Stimulated activated effector memory CD8-positive, alpha-beta T cell treated with anti-CD3 and anti-CD28 coated beads, Interleukin-12 subunit alpha, Interleukin-12 subunit beta, amount 100 ng/mL, for 72 hours (primary cell): ENCODE measurements around the gene SYNE2.
"Not testable (repeated sequence)": the region's sequence is repeated elsewhere in the genome, so short reads cannot be mapped to it uniquely, and the experiment has no call there.

Experiments
- ATAC-seq: fragments of 150-1000 bp; cut with Tn5 transposase; 2 replicates; pipeline ENCODE4 v1.10.0; 2021
- DNase-seq, 2 donors: peaks; one replicate each; pipeline ENCODE4 v3.0.0; 2021 to 2022; ENCODE audit warnings: low spot score in 2 of 2
- H3K27ac Mint-ChIP-seq: one replicate; pipeline ENCODE4 v1.8.0; 2022; ENCODE audit warnings: mild to moderate bottlenecking, mixed read lengths
- H3K36me3 Mint-ChIP-seq: one replicate; pipeline ENCODE4 v1.8.0; 2022; ENCODE audit warnings: mild to moderate bottlenecking, mixed read lengths
- H3K4me1 Mint-ChIP-seq: one replicate; pipeline ENCODE4 v1.8.0; 2022; ENCODE audit warnings: mixed read lengths
- H3K4me3 Mint-ChIP-seq: one replicate; pipeline ENCODE4 v1.8.0; 2022; ENCODE audit warnings: mild to moderate bottlenecking, mixed read lengths
- H3K9me3 Mint-ChIP-seq: one replicate; pipeline ENCODE4 v1.8.0; 2022; ENCODE audit warnings: mixed read lengths

SYNE2 gene

GRCh38 chr14:63988579-63988978 lies 135.8 kb downstream of the SYNE2 start:
- peak; percentile 65 for ATAC-seq
- Mint-ChIP-seq H3K27ac (no peak overlapping the region), H3K36me3 (peaks cover 71% of the 10 kb centered on the region)

GRCh38 chr14:63991833-63992232 lies 139.0 kb downstream of the SYNE2 start:
- Mint-ChIP-seq H3K4me1 (peaks cover 24% of the 10 kb centered on the region), H3K4me3 (peak overlapping the region; percentile 3), H3K27ac (peak overlapping the region; percentile 84)

More at GRCh38 chr14:63988579-63988978, 135.8 kb downstream of the SYNE2 start:
- Mint-ChIP-seq H3K4me1 (peaks cover 24% of the 10 kb centered on the region), H3K4me3 (no peak overlapping the region), H3K9me3 (no peaks in the 10 kb centered on the region)
- no peak for DNase-seq

GRCh38 chr14:63992858-63993257 lies 140.1 kb downstream of the SYNE2 start:
- DNase-seq, result no peak
- Mint-ChIP-seq H3K36me3 (peaks cover 90% of the 10 kb centered on the region), H3K4me1 (peaks cover 24% of the 10 kb centered on the region), H3K9me3 (no peaks in the 10 kb centered on the region), H3K27ac (peak overlapping the region; percentile 84), H3K4me3 (no peak overlapping the region)
- ATAC-seq, result no peak

More at GRCh38 chr14:63991833-63992232, 139.0 kb downstream of the SYNE2 start:
- DNase-seq (no peak), ATAC-seq (peak; percentile 69)
- peaks cover 87% of the 10 kb centered on the region for H3K36me3 Mint-ChIP-seq
- H3K9me3 Mint-ChIP-seq, result no peaks in the 10 kb centered on the region

- H3K9me3 Mint-ChIP-seq, result no peaks in the 10 kb centered on the region
- H3K27ac Mint-ChIP-seq, result no peak overlapping the region
- H3K4me1 Mint-ChIP-seq, result peaks cover 18% of the 10 kb centered on the region
- H3K4me3 Mint-ChIP-seq, result no peak overlapping the region
- DNase-seq, result no peak
- no peak for ATAC-seq
- H3K36me3 Mint-ChIP-seq, result peaks cover 90% of the 10 kb centered on the region
Observed at GRCh38 chr14:63993992-63994391, 141.2 kb downstream of the SYNE2 start.

GRCh38 chr14:63995285-63995684 lies 142.5 kb downstream of the SYNE2 start:
- H3K36me3 Mint-ChIP-seq, result peaks cover 92% of the 10 kb centered on the region

GRCh38 chr14:63996016-63996415 lies 143.2 kb downstream of the SYNE2 start:
- peaks cover 18% of the 10 kb centered on the region for H3K4me1 Mint-ChIP-seq
- peaks cover 89% of the 10 kb centered on the region for H3K36me3 Mint-ChIP-seq
- H3K27ac Mint-ChIP-seq, result peak overlapping the region; percentile 47
- ATAC-seq (no peak), DNase-seq (no peak)
- no peak overlapping the region for H3K4me3 Mint-ChIP-seq
- H3K9me3 Mint-ChIP-seq, result no peaks in the 10 kb centered on the region

More at GRCh38 chr14:63995285-63995684, 142.5 kb downstream of the SYNE2 start:
- peak overlapping the region; percentile 47 for H3K27ac Mint-ChIP-seq
- no peaks in the 10 kb centered on the region for H3K9me3 Mint-ChIP-seq
- DNase-seq (no peak), ATAC-seq (no peak)
- H3K4me1 Mint-ChIP-seq, result peaks cover 18% of the 10 kb centered on the region
- no peak overlapping the region for H3K4me3 Mint-ChIP-seq

GRCh38 chr14:63996625-63997220 lies 143.9 kb downstream of the SYNE2 start:
- ATAC-seq, result no peak
- H3K4me1 Mint-ChIP-seq, result peaks cover 14% of the 10 kb centered on the region
- H3K27ac Mint-ChIP-seq, result peak overlapping the region; percentile 47
- H3K9me3 Mint-ChIP-seq, result no peaks in the 10 kb centered on the region
- no peak overlapping the region for H3K4me3 Mint-ChIP-seq
- peaks cover 89% of the 10 kb centered on the region for H3K36me3 Mint-ChIP-seq
- DNase-seq, result no peak

GRCh38 chr14:64000749-64001148 lies 147.9 kb downstream of the SYNE2 start:
- DNase-seq (no peak), ATAC-seq (no peak)
- Mint-ChIP-seq H3K9me3 (no peaks in the 10 kb centered on the region), H3K36me3 (peaks cover 85% of the 10 kb centered on the region), H3K4me3 (no peak overlapping the region), H3K4me1 (peaks cover 7% of the 10 kb centered on the region), H3K27ac (no peak overlapping the region)

GRCh38 chr14:64005822-64006221 lies 153.0 kb downstream of the SYNE2 start:
- Mint-ChIP-seq H3K27ac (peak overlapping the region; percentile 64), H3K9me3 (no peaks in the 10 kb centered on the region), H3K4me1 (peaks cover 7% of the 10 kb centered on the region), H3K36me3 (peaks cover 68% of the 10 kb centered on the region), H3K4me3 (no peak overlapping the region)
- DNase-seq (no peak), ATAC-seq (no peak)

GRCh38 chr14:64008016-64008415 lies 155.2 kb downstream of the SYNE2 start:
- no peak for DNase-seq
- peaks cover 64% of the 10 kb centered on the region for H3K36me3 Mint-ChIP-seq
- no peak overlapping the region for H3K27ac Mint-ChIP-seq
- no peak for ATAC-seq
- H3K9me3 Mint-ChIP-seq, result no peaks in the 10 kb centered on the region
- H3K4me3 Mint-ChIP-seq, result no peak overlapping the region
- H3K4me1 Mint-ChIP-seq, result peaks cover 7% of the 10 kb centered on the region

GRCh38 chr14:64012003-64012402 lies 159.2 kb downstream of the SYNE2 start:
- ATAC-seq (no peak), DNase-seq (no peak)
- Mint-ChIP-seq H3K4me1 (no peaks in the 10 kb centered on the region), H3K27ac (peak overlapping the region; percentile 88), H3K36me3 (peaks cover 67% of the 10 kb centered on the region), H3K4me3 (no peak overlapping the region), H3K9me3 (no peaks in the 10 kb centered on the region)

GRCh38 chr14:64012720-64013119 lies 159.9 kb downstream of the SYNE2 start:
- no peak for DNase-seq
- Mint-ChIP-seq H3K27ac (no peak overlapping the region), H3K36me3 (peaks cover 71% of the 10 kb centered on the region), H3K9me3 (no peaks in the 10 kb centered on the region), H3K4me1 (no peaks in the 10 kb centered on the region), H3K4me3 (no peak overlapping the region)
- ATAC-seq, result no peak

- no peak for DNase-seq
- H3K36me3 Mint-ChIP-seq, result peaks cover 100% of the 10 kb centered on the region
- no peak overlapping the region for H3K27ac Mint-ChIP-seq
- no peaks in the 10 kb centered on the region for H3K9me3 Mint-ChIP-seq
- no peaks in the 10 kb centered on the region for H3K4me1 Mint-ChIP-seq
- no peak for ATAC-seq
- H3K4me3 Mint-ChIP-seq, result no peak overlapping the region
Observed at GRCh38 chr14:64025479-64025878, 172.7 kb downstream of the SYNE2 start.

- Mint-ChIP-seq H3K4me3 (no peak overlapping the region), H3K36me3 (peaks cover 100% of the 10 kb centered on the region), H3K4me1 (peaks cover under 1% of the 10 kb centered on the region), H3K27ac (no peak overlapping the region), H3K9me3 (no peaks in the 10 kb centered on the region)
- ATAC-seq, result no peak
- no peak for DNase-seq
Observed at GRCh38 chr14:64026600-64026999, 173.8 kb downstream of the SYNE2 start.

GRCh38 chr14:64035143-64035542 lies 182.3 kb downstream of the SYNE2 start:
- Mint-ChIP-seq H3K27ac (no peak overlapping the region), H3K36me3 (peaks cover 70% of the 10 kb centered on the region), H3K4me3 (no peak overlapping the region), H3K9me3 (no peaks in the 10 kb centered on the region), H3K4me1 (peaks cover 15% of the 10 kb centered on the region)
- DNase-seq, result no peak
- no peak for ATAC-seq

GRCh38 chr14:64037869-64038745 lies 185.3 kb downstream of the SYNE2 start:
- not testable (repeated sequence) for DNase-seq, H3K9me3 Mint-ChIP-seq, H3K4me1 Mint-ChIP-seq, H3K27ac Mint-ChIP-seq, H3K4me3 Mint-ChIP-seq, ATAC-seq
- H3K36me3 Mint-ChIP-seq, result peaks cover 46% of the 10 kb centered on the region
